Heart right ventricle (tissue), 16 donors: ENCODE data around the gene RINT1. TPM values are rescaled to one million over a fixed set of nuclear protein-coding genes. Genes with fewer than 3 reads are reported as not detected.

Experiments
- ATAC-seq, 8 donors: fragments of 200-7000 bp; cut with Tn5 transposase; one replicate each; pipeline ENCODE4 v1.9.1; 2020; ENCODE audit warnings: mild to moderate bottlenecking in 8 of 8, moderate library complexity in 8 of 8, moderate number of reproducible peaks in 1 of 8
- DNase-seq, 2 donors: peaks; one replicate each; pipeline ENCODE4 v3.0.0-alpha.2; 2020
- H3K27ac ChIP-seq, 10 donors: fragments of 200-600 bp; sonication (generic) in 2 of 10; one replicate each; pipeline versions ENCODE4 v1.5.0 to v1.8.0; 2020 to 2022; ENCODE audit warnings: mild to moderate bottlenecking in 3 of 10
- H3K27me3 ChIP-seq, 7 donors: fragments of 200-600 bp; one replicate each; pipeline ENCODE4 v1.8.0; 2021 to 2022; ENCODE audit warnings: mild to moderate bottlenecking in 2 of 7
- H3K36me3 ChIP-seq, 9 donors: fragments of 200-600 bp; sonication (generic) in 1 of 9; one replicate each; pipeline versions ENCODE4 v1.5.0 to v1.8.0; 2020 to 2022; ENCODE audit warnings: mild to moderate bottlenecking in 2 of 9
- H3K4me1 ChIP-seq, 9 donors: fragments of 200-600 bp; sonication (generic) in 1 of 9; one replicate each; pipeline versions ENCODE4 v1.5.0 to v1.8.0; 2020 to 2022; ENCODE audit warnings: mild to moderate bottlenecking in 4 of 9
- H3K4me3 ChIP-seq, 10 donors: fragments of 200-600 bp; sonication (generic) in 2 of 10; one replicate each; pipeline versions ENCODE4 v1.5.0 to v1.8.0; 2020 to 2022; ENCODE audit warnings: mild to moderate bottlenecking in 7 of 10, moderate library complexity in 2 of 10
- H3K9me3 ChIP-seq, 11 donors: fragments of 200-600 bp in 10 of 11; sonication (generic) in 2 of 11; one replicate each; pipeline versions ENCODE4 v1.5.0 to v1.8.0; 2013 to 2022; ENCODE audit warnings: mild to moderate bottlenecking in 2 of 11, control low read depth in 1 of 11, moderate library complexity in 1 of 11
- WGBS, 2 donors: extraction: QIAGEN DNeasy Blood & Tissue Kit; methylation state at CpG; one replicate each; pipeline ENCODE4 v1.1.7; 2013; ENCODE audit warnings: inconsistent platforms in 1 of 2; 5-methylcytosine and 5-hydroxymethylcytosine counted together
- intact Hi-C, 10 donors: fragments of 100-400 bp; cut with DNase I; formaldehyde crosslinking; loops; one replicate each; pipeline versions ENCODE4 v1.11.1 to v1.14.2; 2022
- polyA plus RNA-seq, 2 donors: library from polyadenylated mRNA; stranded (reverse); fragments of 200-250 nt; gene quantifications; one replicate each; pipeline ENCODE4 v1.2.3, GENCODE V29; 2013
- total RNA-seq, 10 donors: library from RNA; stranded (reverse); fragmentation: NEBNext Ultra II Directional in 3 of 10; extraction: Animal tissue kit (Norgen Biotek cat#: 25700) in 3 of 10; gene quantifications; one replicate each; pipeline versions ENCODE4 v1.2.1 to v1.2.4, GENCODE V29; 2021 to 2023
- TF ChIP-seq, protein P1 (sequence below), 9 donors: fragments of 200-600 bp; sonication (generic) in 2 of 9; IDR thresholded peaks; one replicate each; pipeline versions ENCODE4 v1.5.0 to v1.8.0; 2021 to 2022; ENCODE audit warnings: antibody characterized with exemption in 9 of 9, mild to moderate bottlenecking in 5 of 9, moderate library complexity in 1 of 9
- donor health status: Arrhythmogenic right ventricular cardiomyopathy.
- donor health status: ischemic (EF 13 %, LVEDD 7.1; RV severe dilation, severe dysfunction).
- donor health status: healthy with polysubstance abuse.
- donor health status: DM: no; HTN: yes; CAD: no.
- donor health status: DM: no; HTN: no; CAD: no.
- donor health status: ischemic (EF 25% LVEDD 6.9; RV normal size, moderate dysfunction).
- donor health status: ischemic (EF 25% LVEDD 5.7; RV mildly dilated, moderate dysfunction).
- donor health status: healthy.
- donor health status: DM: yes; HTN: yes; CAD: no.
- donor health status: Ischemic cardiomyopathy.
- donor health status: ischemic (EF 35%, LVEDD 5.7; RV mildly dilated, moderate dysfunction).
- donor health status: nonischemic (EF 11% LVEDD 7.7; RV severe dilation, severe dysfunction).
- donor health status: DM: yes; HTN: yes; CAD: no.
- donor health status: PGD.
- donor health status: ischemic (EF 29% LVEDD 5.4; RV normal size, mild dysfunction).
- donor health status: nonischemic (EF 23%, LVEDD 6.1; RV moderate dilation, normal function).

RINT1 gene
- total and polyA plus RNA-seq, 12 donors, result 8.1 to 28.2 (median 13.1) TPM

- Histone ChIP-seq H3K4me1 (peaks cover 0 to 10% (median 0%) of the 10 kb centered on the region in 9 donors), H3K27me3 (no peaks in the 10 kb centered on the region), H3K4me3 (no peak overlapping the region), H3K36me3 (peaks cover 0 to 14% (median 0%) of the 10 kb centered on the region in 9 donors), H3K27ac (no peak overlapping the region), H3K9me3 (no peaks in the 10 kb centered on the region)
- ATAC-seq (no peak), DNase-seq (no peak)
- intact Hi-C loops, result no loop called here
- WGBS, 2 donors, result 79 to 84% methylated on average over 7 of the region's 7 CpGs
- TF ChIP-seq, protein P1, sequence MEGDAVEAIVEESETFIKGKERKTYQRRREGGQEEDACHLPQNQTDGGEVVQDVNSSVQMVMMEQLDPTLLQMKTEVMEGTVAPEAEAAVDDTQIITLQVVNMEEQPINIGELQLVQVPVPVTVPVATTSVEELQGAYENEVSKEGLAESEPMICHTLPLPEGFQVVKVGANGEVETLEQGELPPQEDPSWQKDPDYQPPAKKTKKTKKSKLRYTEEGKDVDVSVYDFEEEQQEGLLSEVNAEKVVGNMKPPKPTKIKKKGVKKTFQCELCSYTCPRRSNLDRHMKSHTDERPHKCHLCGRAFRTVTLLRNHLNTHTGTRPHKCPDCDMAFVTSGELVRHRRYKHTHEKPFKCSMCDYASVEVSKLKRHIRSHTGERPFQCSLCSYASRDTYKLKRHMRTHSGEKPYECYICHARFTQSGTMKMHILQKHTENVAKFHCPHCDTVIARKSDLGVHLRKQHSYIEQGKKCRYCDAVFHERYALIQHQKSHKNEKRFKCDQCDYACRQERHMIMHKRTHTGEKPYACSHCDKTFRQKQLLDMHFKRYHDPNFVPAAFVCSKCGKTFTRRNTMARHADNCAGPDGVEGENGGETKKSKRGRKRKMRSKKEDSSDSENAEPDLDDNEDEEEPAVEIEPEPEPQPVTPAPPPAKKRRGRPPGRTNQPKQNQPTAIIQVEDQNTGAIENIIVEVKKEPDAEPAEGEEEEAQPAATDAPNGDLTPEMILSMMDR (IDR thresholded peaks at IDR 0.05), result no peak
These were observed 38.6 kb upstream of the RINT1 start for GRCh38 chr7:105493196-105493922.

DNA sequence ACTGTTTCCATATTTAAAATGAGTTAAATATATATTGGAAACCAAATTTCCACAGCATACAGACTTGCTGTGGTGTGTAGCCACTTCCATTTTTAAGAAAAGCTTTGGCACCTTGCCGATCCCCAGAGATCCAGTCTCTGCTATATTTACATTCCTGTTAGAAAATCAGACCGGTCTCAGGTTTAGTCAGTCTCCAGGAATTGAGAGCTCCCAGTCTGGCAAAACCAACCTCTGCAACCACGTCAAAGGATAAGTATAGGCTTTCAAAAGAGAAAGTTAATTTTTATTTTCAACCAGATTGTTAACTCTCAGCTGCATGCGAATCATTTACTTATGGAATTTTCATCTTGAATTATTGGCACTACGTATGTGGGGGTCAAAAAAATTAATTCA, 38.1 kb upstream of the RINT1 start:
- 82 to 87% methylated on average over 5 of the region's 5 CpGs for WGBS, 2 donors
- TF ChIP-seq, protein P1 (IDR thresholded peaks at IDR 0.05), result no peak
- ATAC-seq (no peak), DNase-seq (no peak)
- H3K9me3 ChIP-seq, result no peaks in the 10 kb centered on the region
- H3K27me3 ChIP-seq, result no peaks in the 10 kb centered on the region
- no peak overlapping the region for H3K4me3 ChIP-seq
- H3K4me1 ChIP-seq, result peaks cover 0 to 8% (median 0%) of the 10 kb centered on the region in 9 donors
- no peak overlapping the region for H3K27ac ChIP-seq
- intact Hi-C loops, result no loop called here
- H3K36me3 ChIP-seq, result peaks cover 0 to 18% (median 0%) of the 10 kb centered on the region in 9 donors

- 24 to 32% methylated on average over 2 of the region's 2 CpGs for WGBS, 2 donors
- Histone ChIP-seq H3K27ac (no peak overlapping the region), H3K9me3 (no peaks in the 10 kb centered on the region), H3K4me1 (peaks cover 0 to 8% (median 0%) of the 10 kb centered on the region in 9 donors), H3K36me3 (peaks cover 0 to 44% (median 3%) of the 10 kb centered on the region in 9 donors), H3K27me3 (no peaks in the 10 kb centered on the region), H3K4me3 (no peak overlapping the region)
- ATAC-seq (no peak), DNase-seq (no peak)
- TF ChIP-seq, protein P1 (IDR thresholded peaks at IDR 0.05), result no peak
- intact Hi-C loops, result no loop called here
These were observed 35.5 kb upstream of the RINT1 start for GRCh38 chr7:105496521-105496920.

DNA sequence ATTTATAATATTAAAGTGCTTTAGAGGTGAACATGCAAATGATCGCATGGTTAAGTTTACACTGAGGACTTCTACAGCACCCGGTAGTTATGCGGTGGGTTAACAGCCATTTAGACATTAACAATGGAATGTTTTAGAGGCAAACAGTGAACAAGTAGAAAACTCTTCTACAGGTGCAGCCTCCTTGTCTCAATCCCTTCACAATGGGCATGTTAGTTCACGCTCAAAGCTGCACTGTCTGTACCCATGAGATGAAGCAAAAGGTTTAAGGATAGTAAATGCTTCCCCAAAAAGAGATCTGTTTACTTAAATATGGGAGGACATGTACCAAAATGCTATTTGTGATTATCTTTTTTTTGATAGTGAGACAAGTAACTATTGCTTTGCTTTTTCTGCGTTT, 35.0 kb upstream of the RINT1 start:
- H3K4me3 ChIP-seq, result no peak overlapping the region
- H3K9me3 ChIP-seq, result no peaks in the 10 kb centered on the region
- intact Hi-C loops, result no loop called here
- no peaks in the 10 kb centered on the region for H3K27me3 ChIP-seq
- WGBS, 2 donors, result 82% methylated on average over 5 of the region's 5 CpGs
- peaks cover 0 to 49% (median 3%) of the 10 kb centered on the region in 9 donors for H3K36me3 ChIP-seq
- no peak overlapping the region for H3K27ac ChIP-seq
- no peak for ATAC-seq
- TF ChIP-seq, protein P1 (IDR thresholded peaks at IDR 0.05), result no peak
- DNase-seq, result no peak
- peaks cover 0 to 8% (median 0%) of the 10 kb centered on the region in 9 donors for H3K4me1 ChIP-seq
